Neural cell (in vitro differentiated cells): ENCODE data around the gene HOXC10. TPM values are rescaled to one million over a fixed set of nuclear protein-coding genes. Genes with fewer than 3 reads are reported as not detected.
A peak's percentile ranks its signal among the peaks of the same experiment; 100 is the strongest.

ENCODE experiments used
- H2AFZ ChIP-seq: fragments of 200-600, 300-800 bp; sonication (generic), shearing (Covaris generic); 2 replicates; pipeline ENCODE4 v1.6.0; 2014; ENCODE audit warnings: low read depth, mild to moderate bottlenecking, antibody characterized with exemption, low read length, moderate library complexity
- H3F3A ChIP-seq: fragments of 200-600 bp; shearing (Covaris generic); 2 replicates; pipeline ENCODE4 v1.6.1; 2016; ENCODE audit warnings: mild to moderate bottlenecking, moderate library complexity, mixed read lengths, antibody characterized with exemption, low read length; ENCODE audit not compliant: insufficient read depth, poor library complexity, severe bottlenecking
- H3K27ac ChIP-seq: fragments of 200-600, 300-800 bp; sonication (generic), shearing (Covaris generic); 2 replicates; pipeline ENCODE4 v1.5.1; 2014; ENCODE audit warnings: mild to moderate bottlenecking, low read length, moderate library complexity
- H3K27me3 ChIP-seq: fragments of 300-800, 200-600 bp; sonication (generic), shearing (Covaris generic); 2 replicates; pipeline ENCODE4 v1.6.0; 2014; ENCODE audit warnings: mild to moderate bottlenecking, low read depth, low read length, moderate library complexity; ENCODE audit not compliant: insufficient read depth
- H3K36me3 ChIP-seq: fragments of 300-800, 200-600 bp; sonication (generic), shearing (Covaris generic); 2 replicates; pipeline ENCODE4 v1.5.1; 2014; ENCODE audit warnings: mild to moderate bottlenecking, antibody characterized with exemption, low read length, moderate library complexity; ENCODE audit not compliant: insufficient read depth
- H3K4me2 ChIP-seq: fragments of 300-800, 200-600 bp; sonication (generic), shearing (Covaris generic); 2 replicates; pipeline ENCODE4 v1.6.0; 2014; ENCODE audit warnings: mild to moderate bottlenecking, low read length
- H3K4me3 ChIP-seq: fragments of 300-800, 200-600 bp; sonication (generic), shearing (Covaris generic); 2 replicates; pipeline ENCODE4 v1.5.1; 2014; ENCODE audit warnings: mild to moderate bottlenecking, low read length, moderate library complexity
- H3K79me2 ChIP-seq: fragments of 200-600 bp; shearing (Covaris generic); replicated peaks from 2 replicates; pipeline ENCODE4 v1.6.0; 2014; ENCODE audit warnings: mild to moderate bottlenecking, low read length, moderate library complexity; ENCODE audit not compliant: insufficient read depth
- H3K9ac ChIP-seq: fragments of 300-800, 200-600 bp; sonication (generic), shearing (Covaris generic); 2 replicates; pipeline ENCODE4 v1.6.1; 2016; ENCODE audit warnings: mild to moderate bottlenecking, low read length, mixed read lengths
- H3K9me2 ChIP-seq: fragments of 200-600 bp; shearing (Covaris generic); 2 replicates; pipeline ENCODE4 v1.6.1; 2016; ENCODE audit warnings: mild to moderate bottlenecking, low read length, mixed read lengths; ENCODE audit not compliant: insufficient read depth
- H3K9me3 ChIP-seq: fragments of 200-600, 300-800 bp; sonication (generic), shearing (Covaris generic); 2 replicates; pipeline ENCODE4 v1.6.1; 2016; ENCODE audit warnings: mild to moderate bottlenecking, mixed run types, low read length, moderate library complexity, mixed read lengths
- H4K20me1 ChIP-seq: fragments of 200-600 bp; shearing (Covaris generic); 2 replicates; pipeline ENCODE4 v1.6.1; 2016; ENCODE audit warnings: mild to moderate bottlenecking, mixed run types; ENCODE audit not compliant: insufficient read depth
- EP300 ChIP-seq: fragments of 450-650 bp; conservative IDR thresholded peaks from 2 replicates; pipeline ENCODE4 v1.6.1; 2014; ENCODE audit warnings: antibody characterized with exemption, mild to moderate bottlenecking, moderate library complexity; ENCODE audit not compliant: poor library complexity, severe bottlenecking
- EZH2 ChIP-seq: fragments of 200-600, 300-800 bp; shearing (Covaris generic), sonication (generic); IDR thresholded peaks from 2 replicates; pipeline ENCODE4 v1.6.1; 2014; ENCODE audit warnings: antibody characterized with exemption, low read length, borderline replicate concordance, mild to moderate bottlenecking; ENCODE audit not compliant: insufficient read depth, poor library complexity, severe bottlenecking
- POLR2AphosphoS5 ChIP-seq: IDR thresholded peaks from 2 replicates; pipeline ENCODE4 v1.6.1; 2012
- RAD21 ChIP-seq: fragments of 450-650 bp; conservative IDR thresholded peaks from 2 replicates; pipeline ENCODE4 v1.6.1; 2014; ENCODE audit warnings: antibody characterized with exemption, mild to moderate bottlenecking, moderate library complexity
- SMC3 ChIP-seq: fragments of 450-650 bp; conservative IDR thresholded peaks from 2 replicates; pipeline ENCODE4 v1.6.1; 2014; ENCODE audit warnings: antibody characterized with exemption, mild to moderate bottlenecking, moderate library complexity; ENCODE audit not compliant: poor library complexity
- TAF1 ChIP-seq: IDR thresholded peaks from 2 replicates; pipeline ENCODE4 v1.6.1; 2012; ENCODE audit warnings: low read depth
- polyA plus RNA-seq: library from polyadenylated mRNA; depleted of rRNA; stranded (reverse); fragments of >200 nt; gene quantifications from 2 replicates; pipeline ENCODE4 v1.2.3, GENCODE V29; 2014
- TF ChIP-seq, protein P1 (sequence below): fragments of 450-650 bp; IDR thresholded peaks from 2 replicates; pipeline ENCODE4 v1.5.1; 2014; ENCODE audit warnings: antibody characterized with exemption, mild to moderate bottlenecking, moderate library complexity; ENCODE audit not compliant: poor library complexity, severe bottlenecking
- TF ChIP-seq, protein P2 (sequence below): IDR thresholded peaks from 2 replicates; pipeline ENCODE4 v1.6.1; 2012; ENCODE audit warnings: borderline replicate concordance

HOXC10 gene
- polyA plus RNA-seq, 1 donor from 2014 or later, result not detected

DNA sequence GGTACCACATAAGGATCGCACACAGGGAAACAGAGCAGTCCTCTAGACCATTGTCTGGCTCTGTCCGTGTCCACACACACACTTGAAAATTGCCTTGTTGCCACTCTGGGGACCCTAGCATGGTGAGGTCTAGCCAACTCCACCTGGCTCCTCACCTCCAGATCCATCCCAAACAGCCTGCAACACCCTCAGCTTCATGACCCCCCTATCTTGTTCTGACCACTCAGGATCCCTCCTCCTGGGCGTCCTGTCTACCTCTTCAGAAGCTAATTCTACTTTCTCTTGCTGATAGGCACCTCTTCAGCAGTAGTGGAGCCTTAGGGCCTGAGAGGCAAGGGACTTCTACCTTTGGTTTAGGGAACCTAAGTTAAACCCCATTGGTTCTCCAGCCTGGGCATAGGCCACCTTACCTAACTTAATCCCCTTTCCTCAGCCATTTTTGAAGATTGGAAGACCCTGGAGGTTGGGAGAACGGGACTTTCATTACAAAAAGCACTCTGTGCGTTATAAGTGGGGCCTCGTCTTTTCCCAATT, 47.2 kb downstream of the HOXC10 start:
- Histone ChIP-seq H3K4me2 (no peak overlapping the region), H3K9ac (no peak overlapping the region), H3K9me3 (no peaks in the 10 kb centered on the region), H3K36me3 (no peaks in the 10 kb centered on the region), H4K20me1 (no peaks in the 10 kb centered on the region), H3F3A (no peaks in the 10 kb centered on the region), H3K27ac (no peak overlapping the region), H3K4me3 (no peak overlapping the region), H3K9me2 (no peaks in the 10 kb centered on the region), H3K79me2 (no peaks in the 10 kb centered on the region), H2AFZ (no peak overlapping the region), H3K27me3 (peaks cover 99% of the 10 kb centered on the region)
- no peak for TF ChIP-seq EP300
- no peak for TF ChIP-seq TAF1
- TF ChIP-seq, protein P1, sequence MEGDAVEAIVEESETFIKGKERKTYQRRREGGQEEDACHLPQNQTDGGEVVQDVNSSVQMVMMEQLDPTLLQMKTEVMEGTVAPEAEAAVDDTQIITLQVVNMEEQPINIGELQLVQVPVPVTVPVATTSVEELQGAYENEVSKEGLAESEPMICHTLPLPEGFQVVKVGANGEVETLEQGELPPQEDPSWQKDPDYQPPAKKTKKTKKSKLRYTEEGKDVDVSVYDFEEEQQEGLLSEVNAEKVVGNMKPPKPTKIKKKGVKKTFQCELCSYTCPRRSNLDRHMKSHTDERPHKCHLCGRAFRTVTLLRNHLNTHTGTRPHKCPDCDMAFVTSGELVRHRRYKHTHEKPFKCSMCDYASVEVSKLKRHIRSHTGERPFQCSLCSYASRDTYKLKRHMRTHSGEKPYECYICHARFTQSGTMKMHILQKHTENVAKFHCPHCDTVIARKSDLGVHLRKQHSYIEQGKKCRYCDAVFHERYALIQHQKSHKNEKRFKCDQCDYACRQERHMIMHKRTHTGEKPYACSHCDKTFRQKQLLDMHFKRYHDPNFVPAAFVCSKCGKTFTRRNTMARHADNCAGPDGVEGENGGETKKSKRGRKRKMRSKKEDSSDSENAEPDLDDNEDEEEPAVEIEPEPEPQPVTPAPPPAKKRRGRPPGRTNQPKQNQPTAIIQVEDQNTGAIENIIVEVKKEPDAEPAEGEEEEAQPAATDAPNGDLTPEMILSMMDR, result no peak
- TF ChIP-seq, protein P2, sequence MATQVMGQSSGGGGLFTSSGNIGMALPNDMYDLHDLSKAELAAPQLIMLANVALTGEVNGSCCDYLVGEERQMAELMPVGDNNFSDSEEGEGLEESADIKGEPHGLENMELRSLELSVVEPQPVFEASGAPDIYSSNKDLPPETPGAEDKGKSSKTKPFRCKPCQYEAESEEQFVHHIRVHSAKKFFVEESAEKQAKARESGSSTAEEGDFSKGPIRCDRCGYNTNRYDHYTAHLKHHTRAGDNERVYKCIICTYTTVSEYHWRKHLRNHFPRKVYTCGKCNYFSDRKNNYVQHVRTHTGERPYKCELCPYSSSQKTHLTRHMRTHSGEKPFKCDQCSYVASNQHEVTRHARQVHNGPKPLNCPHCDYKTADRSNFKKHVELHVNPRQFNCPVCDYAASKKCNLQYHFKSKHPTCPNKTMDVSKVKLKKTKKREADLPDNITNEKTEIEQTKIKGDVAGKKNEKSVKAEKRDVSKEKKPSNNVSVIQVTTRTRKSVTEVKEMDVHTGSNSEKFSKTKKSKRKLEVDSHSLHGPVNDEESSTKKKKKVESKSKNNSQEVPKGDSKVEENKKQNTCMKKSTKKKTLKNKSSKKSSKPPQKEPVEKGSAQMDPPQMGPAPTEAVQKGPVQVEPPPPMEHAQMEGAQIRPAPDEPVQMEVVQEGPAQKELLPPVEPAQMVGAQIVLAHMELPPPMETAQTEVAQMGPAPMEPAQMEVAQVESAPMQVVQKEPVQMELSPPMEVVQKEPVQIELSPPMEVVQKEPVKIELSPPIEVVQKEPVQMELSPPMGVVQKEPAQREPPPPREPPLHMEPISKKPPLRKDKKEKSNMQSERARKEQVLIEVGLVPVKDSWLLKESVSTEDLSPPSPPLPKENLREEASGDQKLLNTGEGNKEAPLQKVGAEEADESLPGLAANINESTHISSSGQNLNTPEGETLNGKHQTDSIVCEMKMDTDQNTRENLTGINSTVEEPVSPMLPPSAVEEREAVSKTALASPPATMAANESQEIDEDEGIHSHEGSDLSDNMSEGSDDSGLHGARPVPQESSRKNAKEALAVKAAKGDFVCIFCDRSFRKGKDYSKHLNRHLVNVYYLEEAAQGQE, result no peak

DNA sequence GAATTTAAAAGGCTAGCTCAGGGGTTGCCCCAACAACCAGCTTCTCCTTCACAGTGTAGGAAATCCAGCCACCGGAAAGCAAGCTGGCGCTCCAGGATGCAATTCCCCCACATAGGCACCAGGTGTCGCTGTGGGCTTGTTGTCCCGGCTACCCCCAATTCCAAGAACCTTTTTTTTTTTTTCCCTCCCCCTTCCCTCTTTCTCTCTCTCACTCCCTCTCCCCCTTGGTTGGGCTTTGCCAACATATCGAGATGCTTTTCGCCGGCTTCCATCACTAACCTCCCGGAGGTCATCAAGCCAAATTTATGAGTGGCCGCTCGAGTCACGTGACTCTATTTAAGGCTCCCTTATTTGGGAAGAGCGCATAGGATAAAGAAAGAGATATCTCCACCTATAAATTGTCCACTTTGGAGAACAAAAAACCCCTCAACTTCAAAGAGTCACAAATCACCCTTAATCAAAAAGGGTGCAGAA, 47.7 kb downstream of the HOXC10 start, which contains the start of gene HOXC5:
Gene HOXC5, plus strand, starts transcription at position 424 of the 474 bp plus-strand sequence. CDS start 73 bp downstream, outside the sequence.
- no peaks in the 10 kb centered on the region for H3F3A ChIP-seq
- H3K9me2 ChIP-seq, result no peaks in the 10 kb centered on the region
- no peak within 1 kb of the TSS for H3K4me3 ChIP-seq
- TF ChIP-seq, protein P1, result peak; percentile 75
- TF ChIP-seq SMC3, result peak; percentile 79
- peak; percentile 73 for TF ChIP-seq RAD21
- TF ChIP-seq POLR2AphosphoS5, result no peak
- peak; percentile 15 for TF ChIP-seq EZH2
- peaks cover 99% of the 10 kb centered on the region for H3K27me3 ChIP-seq
- H3K9me3 ChIP-seq, result no peaks in the 10 kb centered on the region
- H2AFZ ChIP-seq, result no peak within 1 kb of the TSS
- H4K20me1 ChIP-seq, result no peaks in the 10 kb centered on the region
- H3K9ac ChIP-seq, result no peak within 1 kb of the TSS
- H3K4me2 ChIP-seq, result no peak within 1 kb of the TSS
- no peaks in the 10 kb centered on the region for H3K79me2 ChIP-seq
- no peak within 1 kb of the TSS for H3K27ac ChIP-seq
- H3K36me3 ChIP-seq, result no peaks in the 10 kb centered on the region
